H1 (cell line): ENCODE data around the gene RPA3. TPM values are rescaled to one million over a fixed set of nuclear protein-coding genes. Genes with fewer than 3 reads are reported as not detected.
A peak's percentile ranks its signal among the peaks of the same experiment; 100 is the strongest.

Source experiments
- CTCF ChIA-PET: fragments of 300-600 bp; sonication (Branson Sonifier 250); formaldehyde crosslinking; loops from one replicate; lab custom pipeline; 2021; ENCODE audit not compliant: partially characterized antibody; lab: Charles Lee
- POLR2A ChIA-PET: fragments of 300-600 bp; sonication (Branson Sonifier 250); formaldehyde crosslinking; loops from one replicate; lab custom pipeline; 2021; ENCODE audit warnings: inconsistent platforms; ENCODE audit not compliant: partially characterized antibody; lab: Charles Lee
- DNase-seq, 2 experiments: peaks; one replicate each; pipeline versions ENCODE4 v3.0.0 to v3.0.0-alpha.2; 2010 to 2022; ENCODE audit warnings: low spot score in 2 of 2, low read depth in 1 of 2, mixed read lengths in 1 of 2
- FAIRE-seq: peaks from 2 replicates; lab custom pipeline; 2011; peaks lifted over from hg19 to GRCh38; lab: Jason Lieb, UNC
- H2AFZ ChIP-seq: 2 replicates; pipeline ENCODE4 v1.8.1; 2012; ENCODE audit warnings: low read length, inconsistent platforms
- H2AK5ac ChIP-seq: 2 replicates; pipeline ENCODE4 v1.6.1; 2013; ENCODE audit warnings: low read depth, low read length
- H2BK120ac ChIP-seq: replicated peaks from 2 replicates; pipeline ENCODE3; 2013; ENCODE audit warnings: low read depth, low read length, inconsistent platforms
- H2BK12ac ChIP-seq: 2 replicates; pipeline ENCODE4 v1.6.1; 2013; ENCODE audit warnings: low read depth, low read length
- H2BK15ac ChIP-seq: 2 replicates; pipeline ENCODE4 v1.6.1; 2013; ENCODE audit warnings: low read length
- H2BK20ac ChIP-seq: 2 replicates; pipeline ENCODE4 v1.6.1; 2013; ENCODE audit warnings: low read length
- H2BK5ac ChIP-seq: 2 replicates; pipeline ENCODE4 v1.6.1; 2013; ENCODE audit warnings: low read depth, low read length
- H3K14ac ChIP-seq: 2 replicates; pipeline ENCODE4 v1.6.1; 2013; ENCODE audit warnings: inconsistent platforms; ENCODE audit not compliant: insufficient read length
- H3K18ac ChIP-seq: 2 replicates; pipeline ENCODE4 v1.6.1; 2013; ENCODE audit warnings: low read length; ENCODE audit errors: extremely low read depth
- H3K23ac ChIP-seq: 2 replicates; pipeline ENCODE4 v1.6.1; 2013; ENCODE audit warnings: inconsistent platforms; ENCODE audit not compliant: insufficient read length
- H3K23me2 ChIP-seq: 2 replicates; pipeline ENCODE4 v1.6.1; 2013; ENCODE audit warnings: low read depth, low read length
- H3K27ac ChIP-seq: 2 replicates; pipeline ENCODE4 v1.6.1; 2011; ENCODE audit warnings: low read depth, low read length, inconsistent platforms
- H3K27me3 ChIP-seq, 4 experiments: replicated peaks in 1 of 4; 1 replicate in 1 of 4; 2 replicates in 3 of 4; pipeline versions ENCODE4 v1.6.1 to v1.8.1; 2011 to 2013; ENCODE audit warnings: low read length in 3 of 4, mild to moderate bottlenecking in 3 of 4, inconsistent platforms in 2 of 4, mixed read lengths in 2 of 4, moderate library complexity in 1 of 4; ENCODE audit not compliant: control insufficient read depth in 3 of 4, insufficient read depth in 3 of 4; ENCODE audit errors: extremely low read depth in 1 of 4
- H3K36me3 ChIP-seq, 4 experiments: 2 replicates each; pipeline versions ENCODE4 v1.6.1 to v1.8.1; 2011 to 2013; ENCODE audit warnings: mild to moderate bottlenecking in 4 of 4, low read length in 3 of 4, moderate library complexity in 2 of 4, control low read depth in 1 of 4, inconsistent platforms in 1 of 4; ENCODE audit not compliant: insufficient read depth in 4 of 4, control insufficient read depth in 2 of 4
- H3K4ac ChIP-seq: replicated peaks from 2 replicates; pipeline ENCODE3; 2013; ENCODE audit warnings: low read length, low read depth, mixed read lengths, inconsistent platforms; ENCODE audit not compliant: insufficient read length
- H3K4me1 ChIP-seq, 4 experiments: replicated peaks in 1 of 4; 1 replicate in 1 of 4; 2 replicates in 3 of 4; pipeline versions ENCODE4 v1.6.1 to v1.8.1; 2011 to 2013; ENCODE audit warnings: low read length in 3 of 4, inconsistent platforms in 2 of 4, mixed read lengths in 1 of 4; ENCODE audit not compliant: insufficient read depth in 4 of 4, control insufficient read depth in 3 of 4
- H3K4me2 ChIP-seq, 2 experiments: 2 replicates each; pipeline versions ENCODE4 v1.6.1 to v1.8.1; 2011 to 2013; ENCODE audit warnings: low read depth in 2 of 2, low read length in 2 of 2, control low read depth in 1 of 2, inconsistent platforms in 1 of 2, mild to moderate bottlenecking in 1 of 2; ENCODE audit not compliant: insufficient read depth in 1 of 2
- H3K4me3 ChIP-seq, 4 experiments: fragments of 200-600, 300-600 bp in 1 of 4; sonication (generic), shearing (Covaris generic), sonication (Bioruptor Twin) in 1 of 4; 2 replicates each; pipeline versions ENCODE4 v1.5.1 to v1.8.1; 2011 to 2016; ENCODE audit warnings: low read length in 4 of 4, low read depth in 3 of 4, control low read depth in 2 of 4, inconsistent platforms in 2 of 4, mild to moderate bottlenecking in 2 of 4, mixed read lengths in 1 of 4, moderate library complexity in 1 of 4; ENCODE audit not compliant: insufficient read depth in 2 of 4; ENCODE audit errors: extremely low read depth in 1 of 4
- H3K56ac ChIP-seq: replicated peaks from 2 replicates; pipeline ENCODE3; 2013; ENCODE audit warnings: low read depth, mild to moderate bottlenecking, mixed read lengths, low read length, inconsistent platforms; ENCODE audit not compliant: insufficient read length
- H3K79me1 ChIP-seq: 2 replicates; pipeline ENCODE4 v1.6.1; 2013; ENCODE audit warnings: low read depth, low read length, control low read depth
- H3K79me2 ChIP-seq, 2 experiments: 2 replicates each; pipeline versions ENCODE4 v1.6.1 to v1.8.1; 2012 to 2013; ENCODE audit warnings: low read length in 2 of 2, mild to moderate bottlenecking in 2 of 2, inconsistent platforms in 1 of 2; ENCODE audit not compliant: insufficient read depth in 2 of 2, control insufficient read depth in 1 of 2
- H3K9ac ChIP-seq, 4 experiments: replicated peaks in 1 of 4; 1 replicate in 1 of 4; 2 replicates in 3 of 4; pipeline versions ENCODE4 v1.6.1 to v1.8.1; 2011 to 2013; ENCODE audit warnings: low read depth in 3 of 4, low read length in 3 of 4, control low read depth in 2 of 4, mild to moderate bottlenecking in 2 of 4, moderate library complexity in 2 of 4, inconsistent platforms in 1 of 4; ENCODE audit errors: extremely low read depth in 1 of 4
- H3K9me3 ChIP-seq, 2 experiments: 2 replicates each; pipeline versions ENCODE4 v1.6.1 to v1.8.1; 2012 to 2013; ENCODE audit warnings: mild to moderate bottlenecking in 2 of 2, moderate library complexity in 2 of 2, control low read depth in 1 of 2, inconsistent platforms in 1 of 2, low read depth in 1 of 2, low read length in 1 of 2, mixed read lengths in 1 of 2; ENCODE audit not compliant: insufficient read depth in 2 of 2
- H4K20me1 ChIP-seq, 2 experiments: replicated peaks in 1 of 2; 2 replicates each; pipeline versions ENCODE3 to v1.8.1; 2011 to 2013; ENCODE audit warnings: inconsistent platforms in 2 of 2, low read length in 2 of 2, mild to moderate bottlenecking in 1 of 2; ENCODE audit not compliant: insufficient read depth in 2 of 2, control insufficient read depth in 1 of 2
- H4K5ac ChIP-seq: 2 replicates; pipeline ENCODE4 v1.6.1; 2013; ENCODE audit warnings: low read length, low read depth, mixed read lengths, inconsistent platforms; ENCODE audit not compliant: insufficient read length
- H4K8ac ChIP-seq: 2 replicates; pipeline ENCODE4 v1.8.0; 2013; ENCODE audit warnings: mild to moderate bottlenecking, moderate library complexity, low read length, inconsistent platforms; ENCODE audit not compliant: insufficient read depth; ENCODE audit errors: extremely low read depth
- H4K91ac ChIP-seq: replicated peaks from 2 replicates; pipeline ENCODE3; 2013; ENCODE audit warnings: low read length, mixed read lengths, inconsistent platforms; ENCODE audit not compliant: insufficient read length
- EP300 ChIP-seq, 2 experiments: IDR thresholded peaks; 1 replicate in 1 of 2; 2 replicates in 1 of 2; pipeline ENCODE4 v1.6.1; 2011 to 2012; ENCODE audit warnings: low read depth in 2 of 2, low read length in 2 of 2, mild to moderate bottlenecking in 2 of 2, borderline replicate concordance in 1 of 2, inconsistent platforms in 1 of 2, moderate library complexity in 1 of 2
- JUND ChIP-seq: IDR thresholded peaks from 2 replicates; pipeline ENCODE4 v1.6.1; 2011; ENCODE audit warnings: mild to moderate bottlenecking, improper control_type of control experiment, low read length
- WGBS, 2 experiments: shearing (Covaris generic) in 1 of 2; methylation state at CpG; one replicate each; pipeline versions ENCODE4 v1.1.6 to v1.1.7; 2013 to 2015; ENCODE audit warnings: low lambda C conversion rate in 2 of 2, mixed read lengths in 2 of 2, inconsistent platforms in 1 of 2, low coverage in 1 of 2, missing lambda C conversion rate in 1 of 2; ENCODE audit not compliant: insufficient replicate concordance in 2 of 2, insufficient coverage in 1 of 2, insufficient read length in 1 of 2; ENCODE audit errors: extremely low coverage in 1 of 2, missing lambda C conversion rate in 1 of 2; 5-methylcytosine and 5-hydroxymethylcytosine counted together
- polyA plus RNA-seq, 7 experiments: library from polyadenylated mRNA; depleted of rRNA in 3 of 7; stranded (reverse) in 5 of 7; unstranded in 2 of 7; fragments of >200 nt in 5 of 7; fragments of 200-250 nt in 2 of 7; gene quantifications; 1 replicate in 5 of 7; 2 replicates in 1 of 7; 4 replicates in 1 of 7; pipeline versions ENCODE4 v1.2.1 to v1.2.3, GENCODE V29; 2011 to 2013; ENCODE audit warnings: missing spikeins in 2 of 7, mixed read lengths in 2 of 7
- total RNA-seq: library from RNA; stranded (reverse); fragmentation: NEBNext Ultra II Directional; extraction: Animal tissue kit (Norgen Biotek cat#: 25700); gene quantifications from 2 replicates; pipeline ENCODE4 v1.2.1, GENCODE V29; 2021

Gene RPA3
- total and polyA plus RNA-seq, 2 of the 8 experiments (the other 6 are each of a cell fraction or from before 2014, with no cell fraction given), result 60.2 to 105 TPM

- Histone ChIP-seq H3K9ac (no peak overlapping the region), H3K27ac (no peak overlapping the region)
- peak; percentile 62 for FAIRE-seq
Measured at GRCh38 chr7:7707806-7708205, 10.6 kb downstream of the RPA3 start.

More at GRCh38 chr7:7707806-7708205, 10.6 kb downstream of the RPA3 start:
- no peaks in the 10 kb centered on the region for H3K79me2 ChIP-seq
- H2BK15ac ChIP-seq, result no peak overlapping the region
- TF ChIP-seq JUND, result 0 out of 2 replicates have a peak, but pooled peaks have one; percentile 8
- no peak for TF ChIP-seq EP300 (IDR thresholded peaks at IDR 0.05; ENCODE audit: borderline replicate concordance in 1 of 2, low read depth in 2 of 2, low read length in 2 of 2)
- no peak overlapping the region for H4K5ac ChIP-seq
- H3K4me1 ChIP-seq, result peaks cover 0 to 19% (median 2%) of the 10 kb centered on the region in 4 experiments; a peak in 3 of 7 replicates
- H3K27me3 ChIP-seq, result no peaks in the 10 kb centered on the region
- no peaks in the 10 kb centered on the region for H3K9me3 ChIP-seq
- no peak overlapping the region for H3K56ac ChIP-seq
- no peaks in the 10 kb centered on the region for H4K20me1 ChIP-seq
- ChIA-PET POLR2A (no interaction called here), CTCF (interaction anchor here (1.0 kb wide), 1 partner anchor 56 kb away, joined by 3 read pairs; no protein-coding TSS in a partner anchor)
- 13% methylated on average over 4 of the region's 4 CpGs; no CpG with 5 or more reads in 1 of the 2 experiments for WGBS, 2 experiments
- no peak overlapping the region for H2BK5ac ChIP-seq
- H3K4me3 ChIP-seq, result peak overlapping the region in 1 of 4 experiments; percentile 32; a peak in 1 of 8 replicates
- no peak overlapping the region for H3K18ac ChIP-seq
- H3K23ac ChIP-seq, result no peak overlapping the region
- peak overlapping the region; percentile 38; a peak in 3 of 4 replicates for H3K4me2 ChIP-seq
- H3K4ac ChIP-seq, result no peak overlapping the region
- H2AK5ac ChIP-seq, result no peak overlapping the region
- H3K79me1 ChIP-seq, result no peaks in the 10 kb centered on the region
- no peak overlapping the region for H2BK20ac ChIP-seq
- no peaks in the 10 kb centered on the region for H3K23me2 ChIP-seq
- no peak overlapping the region for H2AFZ ChIP-seq
- no peak overlapping the region for H4K8ac ChIP-seq
- DNase-seq, result peak in 1 of 2 experiments; percentile 13
- H4K91ac ChIP-seq, result no peak overlapping the region
- no peak overlapping the region for H3K14ac ChIP-seq
- no peaks in the 10 kb centered on the region for H3K36me3 ChIP-seq
- H2BK12ac ChIP-seq, result no peak overlapping the region
- no peak overlapping the region for H2BK120ac ChIP-seq
